Gastrocnemius medialis (tissue), 4 donors: Measurements from ENCODE around the gene TTC29. TPM values are rescaled to one million over a fixed set of nuclear protein-coding genes. Genes with fewer than 3 reads are reported as not detected.
"Not testable (repeated sequence)": the region's sequence is repeated elsewhere in the genome, so short reads cannot be mapped to it uniquely, and the experiment has no call there.

Experiments used
- ATAC-seq, 2 donors: fragments of 150-250 bp; one replicate each; pipeline ENCODE4 v1.9.1; 2016
- DNase-seq, 2 donors: peaks; one replicate each; pipeline ENCODE4 v3.0.0-alpha.2; 2019
- H3K27ac ChIP-seq, 4 donors: fragments of 200-600 bp; sonication (generic); 1 replicate in 1 of 4; 2 replicates in 3 of 4; pipeline ENCODE4 v1.5.1; 2016 to 2018; ENCODE audit warnings: mild to moderate bottlenecking in 2 of 4, moderate library complexity in 1 of 4
- H3K27me3 ChIP-seq, 3 donors: fragments of 200-600 bp; sonication (generic) in 2 of 3; 1 replicate in 1 of 3; 2 replicates in 2 of 3; pipeline versions ENCODE4 v1.5.1 to v1.6.0; 2016 to 2019; ENCODE audit warnings: mild to moderate bottlenecking in 1 of 3, moderate library complexity in 1 of 3
- H3K36me3 ChIP-seq, 2 donors: fragments of 200-600 bp; sonication (generic) in 1 of 2; one replicate each; pipeline ENCODE4 v1.5.1; 2017 to 2018
- H3K4me1 ChIP-seq, 2 donors: fragments of 200-600 bp; sonication (generic) in 1 of 2; one replicate each; pipeline ENCODE4 v1.5.1; 2016 to 2017; ENCODE audit warnings: mild to moderate bottlenecking in 2 of 2
- H3K4me3 ChIP-seq, 4 donors: fragments of 200-600 bp; sonication (generic) in 3 of 4; 1 replicate in 1 of 4; 2 replicates in 3 of 4; pipeline ENCODE4 v1.5.1; 2016 to 2019; ENCODE audit warnings: mild to moderate bottlenecking in 2 of 4
- H3K9me3 ChIP-seq, 3 donors: fragments of 200-600 bp; sonication (generic) in 2 of 3; 1 replicate in 1 of 3; 2 replicates in 2 of 3; pipeline ENCODE4 v1.5.1; 2016 to 2019
- POLR2A ChIP-seq, 2 donors: fragments of 450-650 bp; IDR thresholded peaks; one replicate each; pipeline ENCODE4 v1.6.1; 2017; ENCODE audit warnings: antibody characterized with exemption in 2 of 2, mild to moderate bottlenecking in 2 of 2, moderate library complexity in 2 of 2
- in situ Hi-C, 4 donors: fragments of 200-750 bp; cut with MboI; loops; one replicate each; pipeline versions ENCODE4 v1.15.0 to v1.8.0; 2017; ENCODE audit warnings: low sequenced_read_pairs in 4 of 4
- intact Hi-C: fragments of 100-400 bp; cut with DNase I; formaldehyde crosslinking; loops from one replicate; pipeline ENCODE4 v1.15.1; 2023; ENCODE audit warnings: low total_unique reads
- total RNA-seq, 4 donors: library from RNA; depleted of rRNA; stranded (reverse); fragments of >200 nt; gene quantifications; one replicate each; pipeline versions ENCODE4 v1.1.0 to v1.2.3, GENCODE V29; 2016
- TF ChIP-seq, protein P1 (sequence below), 5 experiments: fragments of 450-650 bp in 3 of 5; fragments of 200-600 bp in 2 of 5; sonication (generic) in 2 of 5; IDR thresholded peaks in 4 of 5; conservative IDR thresholded peaks in 1 of 5; 1 replicate in 4 of 5; 2 replicates in 1 of 5; pipeline ENCODE4 v1.5.1; 2016 to 2019; ENCODE audit warnings: antibody characterized with exemption in 5 of 5, mild to moderate bottlenecking in 3 of 5, moderate library complexity in 3 of 5

TTC29 gene
- total RNA-seq, 4 donors from 2014 or later, result not detected

DNA sequence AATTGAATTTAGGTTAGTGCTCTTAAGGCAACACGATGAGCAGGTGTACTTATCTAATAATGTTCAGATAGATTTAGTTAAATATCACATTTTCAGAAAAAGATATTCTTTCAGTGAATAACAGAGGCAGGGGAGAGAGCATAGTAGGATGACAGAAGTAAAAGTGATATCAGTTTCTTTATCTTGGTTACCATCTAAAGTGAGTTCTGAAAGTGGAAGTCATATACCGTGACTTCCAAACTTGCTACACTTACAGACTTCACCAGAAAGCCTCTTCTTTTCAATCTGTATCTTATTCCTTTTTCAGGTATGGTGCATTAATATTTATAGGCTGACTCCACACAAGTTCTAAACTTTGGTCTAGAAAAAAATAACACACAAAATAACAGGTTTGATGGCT lies 182.1 kb downstream of the TTC29 start:
- Histone ChIP-seq H3K4me1 (no peaks in the 10 kb centered on the region), H3K9me3 (no peaks in the 10 kb centered on the region), H3K4me3 (no peak overlapping the region), H3K27me3 (no peaks in the 10 kb centered on the region), H3K36me3 (no peaks in the 10 kb centered on the region), H3K27ac (no peak overlapping the region)
- DNase-seq (no peak), ATAC-seq (no peak)
- intact Hi-C loops (no loop called here), in situ Hi-C loops (no loop called here)
- TF ChIP-seq, protein P1, sequence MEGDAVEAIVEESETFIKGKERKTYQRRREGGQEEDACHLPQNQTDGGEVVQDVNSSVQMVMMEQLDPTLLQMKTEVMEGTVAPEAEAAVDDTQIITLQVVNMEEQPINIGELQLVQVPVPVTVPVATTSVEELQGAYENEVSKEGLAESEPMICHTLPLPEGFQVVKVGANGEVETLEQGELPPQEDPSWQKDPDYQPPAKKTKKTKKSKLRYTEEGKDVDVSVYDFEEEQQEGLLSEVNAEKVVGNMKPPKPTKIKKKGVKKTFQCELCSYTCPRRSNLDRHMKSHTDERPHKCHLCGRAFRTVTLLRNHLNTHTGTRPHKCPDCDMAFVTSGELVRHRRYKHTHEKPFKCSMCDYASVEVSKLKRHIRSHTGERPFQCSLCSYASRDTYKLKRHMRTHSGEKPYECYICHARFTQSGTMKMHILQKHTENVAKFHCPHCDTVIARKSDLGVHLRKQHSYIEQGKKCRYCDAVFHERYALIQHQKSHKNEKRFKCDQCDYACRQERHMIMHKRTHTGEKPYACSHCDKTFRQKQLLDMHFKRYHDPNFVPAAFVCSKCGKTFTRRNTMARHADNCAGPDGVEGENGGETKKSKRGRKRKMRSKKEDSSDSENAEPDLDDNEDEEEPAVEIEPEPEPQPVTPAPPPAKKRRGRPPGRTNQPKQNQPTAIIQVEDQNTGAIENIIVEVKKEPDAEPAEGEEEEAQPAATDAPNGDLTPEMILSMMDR (IDR thresholded peaks at IDR 0.05 in 4 of 5, conservative IDR thresholded peaks at IDR 0.05 in 1 of 5), result no peak
- no peak for TF ChIP-seq POLR2A (IDR thresholded peaks at IDR 0.05)

DNA sequence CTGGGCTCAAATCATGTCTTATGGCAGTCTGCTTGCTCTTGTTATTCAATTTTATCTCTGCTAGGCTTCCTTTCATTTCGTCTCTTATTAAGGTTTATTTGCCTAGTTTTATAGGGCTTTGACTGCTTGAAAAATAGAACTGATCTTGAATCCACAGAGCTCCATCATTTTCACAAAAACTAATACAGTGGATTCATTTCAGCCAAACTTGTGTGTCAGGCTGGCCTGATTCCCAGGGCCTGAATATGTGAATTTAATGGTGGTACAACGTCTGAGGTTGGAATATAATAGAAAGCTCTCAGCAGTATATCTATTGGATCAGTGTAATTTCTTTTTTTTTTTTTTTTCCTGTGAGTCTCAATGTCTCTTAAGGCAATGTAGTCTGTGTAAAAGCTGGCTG lies 183.6 kb downstream of the TTC29 start:
- Histone ChIP-seq H3K9me3 (no peaks in the 10 kb centered on the region), H3K36me3 (no peaks in the 10 kb centered on the region), H3K4me3 (no peak overlapping the region), H3K27ac (no peak overlapping the region), H3K27me3 (no peaks in the 10 kb centered on the region), H3K4me1 (no peaks in the 10 kb centered on the region)
- in situ Hi-C loops (no loop called here), intact Hi-C loops (no loop called here)
- ATAC-seq (no peak), DNase-seq (no peak)
- no peak for TF ChIP-seq POLR2A (IDR thresholded peaks at IDR 0.05)
- TF ChIP-seq, protein P1 (IDR thresholded peaks at IDR 0.05 in 4 of 5, conservative IDR thresholded peaks at IDR 0.05 in 1 of 5), result no peak

DNA sequence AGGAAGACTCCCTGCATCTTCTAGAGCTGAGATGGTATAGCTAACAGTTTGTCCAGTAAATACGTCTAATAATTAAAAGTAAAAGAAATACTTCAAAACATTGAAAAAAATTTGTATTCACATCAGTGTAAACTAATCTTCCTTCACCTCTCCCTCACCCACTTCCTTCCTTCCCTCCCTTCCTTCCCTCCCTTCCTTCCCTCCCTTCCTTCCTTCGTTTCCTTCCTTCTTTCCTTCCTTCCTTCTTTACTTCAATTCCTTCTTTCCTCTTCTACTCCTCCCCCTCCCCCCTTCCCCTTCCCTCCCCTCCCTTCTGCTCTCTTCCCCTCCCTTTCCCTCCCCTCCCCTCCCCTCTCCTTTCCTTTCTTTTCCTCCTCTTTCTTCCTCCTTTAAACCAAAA lies 203.2 kb downstream of the TTC29 start:
- H3K27me3 ChIP-seq, result no peaks in the 10 kb centered on the region
- TF ChIP-seq, protein P1 (IDR thresholded peaks at IDR 0.05 in 4 of 5, conservative IDR thresholded peaks at IDR 0.05 in 1 of 5), result no peak
- TF ChIP-seq POLR2A (IDR thresholded peaks at IDR 0.05), result no peak

DNA sequence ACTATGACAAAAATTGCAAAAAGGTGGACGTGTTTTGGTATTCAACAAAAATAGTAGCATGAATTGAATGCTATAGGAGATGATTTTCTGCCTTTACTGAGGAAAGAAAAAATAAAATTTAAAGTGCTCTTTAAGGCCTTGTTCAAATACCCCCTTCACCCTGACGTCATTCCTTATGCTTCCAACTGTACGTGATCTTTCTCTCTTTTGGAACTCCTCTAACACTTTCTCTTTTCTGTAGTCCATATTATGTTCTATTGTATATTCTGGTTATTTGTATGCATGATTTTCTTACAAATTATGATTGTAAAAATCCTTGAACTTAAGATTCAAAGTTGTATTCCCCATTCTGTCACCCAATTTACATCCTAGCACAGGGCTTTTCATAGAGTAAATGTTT lies 206.5 kb downstream of the TTC29 start:
- Histone ChIP-seq H3K27ac (no peak overlapping the region), H3K4me3 (no peak overlapping the region), H3K4me1 (no peaks in the 10 kb centered on the region), H3K36me3 (no peaks in the 10 kb centered on the region), H3K9me3 (no peaks in the 10 kb centered on the region), H3K27me3 (no peaks in the 10 kb centered on the region)
- in situ Hi-C loops, result no loop called here
- DNase-seq (no peak), ATAC-seq (no peak)
- TF ChIP-seq, protein P1 (IDR thresholded peaks at IDR 0.05 in 4 of 5, conservative IDR thresholded peaks at IDR 0.05 in 1 of 5), result no peak
- no peak for TF ChIP-seq POLR2A (IDR thresholded peaks at IDR 0.05)
- intact Hi-C loops, result no loop called here

More for the DNA sequence above, 203.2 kb downstream of the TTC29 start:
- Histone ChIP-seq H3K9me3 (no peaks in the 10 kb centered on the region), H3K4me3 (no peak overlapping the region), H3K27ac (no peak overlapping the region), H3K4me1 (no peaks in the 10 kb centered on the region), H3K36me3 (no peaks in the 10 kb centered on the region)
- ATAC-seq, result no peak
- in situ Hi-C loops (no loop called here), intact Hi-C loops (no loop called here)
- no peak for DNase-seq

DNA sequence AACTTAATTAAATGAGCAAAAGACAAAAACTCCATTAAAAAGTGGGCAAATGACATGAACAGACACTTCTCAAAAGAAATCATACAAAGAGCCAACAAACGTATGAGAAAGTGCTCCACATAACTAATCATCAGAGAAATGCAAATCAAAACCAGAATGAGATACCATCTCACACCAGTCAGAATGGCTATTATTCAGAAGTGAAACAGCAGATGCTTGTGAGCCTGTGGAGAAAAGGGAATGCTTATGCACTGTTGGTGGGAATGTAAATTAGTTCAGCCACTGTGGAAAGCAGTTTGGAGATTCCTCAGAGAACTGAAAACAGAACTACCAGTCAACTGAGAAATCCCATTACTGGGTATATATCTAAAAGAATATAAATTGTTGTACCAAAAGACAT lies 222.1 kb downstream of the TTC29 start:
- H3K36me3 ChIP-seq, DNase-seq, intact Hi-C loops, H3K4me3 ChIP-seq, in situ Hi-C loops, H3K4me1 ChIP-seq, ATAC-seq, H3K27ac ChIP-seq, H3K27me3 ChIP-seq, H3K9me3 ChIP-seq: not testable (repeated sequence)
